Left lung (tissue), 10 donors: ENCODE results near the gene SOX6. TPM values are rescaled to one million over a fixed set of nuclear protein-coding genes. Genes with fewer than 3 reads are reported as not detected.

Source experiments
- ATAC-seq: fragments of 200-7000 bp; cut with Tn5 transposase; one replicate; pipeline ENCODE4 v1.9.1; 2020; ENCODE audit warnings: moderate library complexity
- DNase-seq, 4 donors: peaks; one replicate each; pipeline ENCODE4 v3.0.0-alpha.2; 2013 to 2020
- H3K27ac ChIP-seq, 2 donors: fragments of 200-600 bp; sonication (generic) in 1 of 2; one replicate each; pipeline versions ENCODE4 v1.5.0 to v1.8.0; 2020 to 2021
- H3K27me3 ChIP-seq, 2 donors: fragments of 200-600 bp; sonication (generic) in 1 of 2; one replicate each; pipeline versions ENCODE4 v1.5.0 to v1.8.0; 2020 to 2021
- H3K36me3 ChIP-seq, 2 donors: fragments of 200-600 bp; sonication (generic) in 1 of 2; one replicate each; pipeline versions ENCODE4 v1.5.0 to v1.8.0; 2020 to 2021
- H3K4me1 ChIP-seq, 2 donors: fragments of 200-600 bp; one replicate each; pipeline ENCODE4 v1.8.0; 2021
- H3K4me3 ChIP-seq, 2 donors: fragments of 200-600 bp; sonication (generic) in 1 of 2; one replicate each; pipeline versions ENCODE4 v1.5.0 to v1.8.0; 2020 to 2021; ENCODE audit warnings: mild to moderate bottlenecking in 1 of 2
- H3K9me3 ChIP-seq, 2 donors: fragments of 200-600 bp; sonication (generic) in 1 of 2; one replicate each; pipeline versions ENCODE4 v1.5.0 to v1.8.0; 2020 to 2021
- intact Hi-C, 2 donors: fragments of 100-400 bp; cut with DNase I; formaldehyde crosslinking; loops; one replicate each; pipeline versions ENCODE4 v1.11.2 to v1.14.2; 2022
- polyA plus RNA-seq, 6 donors: library from polyadenylated mRNA; unstranded; fragments of 120-200 nt; gene quantifications; one replicate each; pipeline ENCODE4 v1.2.1, GENCODE V29; 2013; ENCODE audit not compliant: insufficient read length in 6 of 6
- total RNA-seq, 2 donors: library from RNA; stranded (reverse); fragmentation: NEBNext Ultra II Directional; extraction: Animal tissue kit (Norgen Biotek cat#: 25700); gene quantifications; one replicate each; pipeline ENCODE4 v1.2.1, GENCODE V29; 2021
- TF ChIP-seq, protein P1 (sequence below), 2 donors: fragments of 200-600 bp; sonication (generic) in 1 of 2; IDR thresholded peaks; one replicate each; pipeline versions ENCODE4 v1.5.0 to v1.8.0; 2021; ENCODE audit warnings: antibody characterized with exemption in 2 of 2
- donor health status: DM: no; HTN: yes; CAD: no.
- donor health status: DM: no; HTN: no; CAD: no.

SOX6 gene
- total and polyA plus RNA-seq, 8 donors, result 4.7 to 20.5 (median 15.6) TPM

DNA sequence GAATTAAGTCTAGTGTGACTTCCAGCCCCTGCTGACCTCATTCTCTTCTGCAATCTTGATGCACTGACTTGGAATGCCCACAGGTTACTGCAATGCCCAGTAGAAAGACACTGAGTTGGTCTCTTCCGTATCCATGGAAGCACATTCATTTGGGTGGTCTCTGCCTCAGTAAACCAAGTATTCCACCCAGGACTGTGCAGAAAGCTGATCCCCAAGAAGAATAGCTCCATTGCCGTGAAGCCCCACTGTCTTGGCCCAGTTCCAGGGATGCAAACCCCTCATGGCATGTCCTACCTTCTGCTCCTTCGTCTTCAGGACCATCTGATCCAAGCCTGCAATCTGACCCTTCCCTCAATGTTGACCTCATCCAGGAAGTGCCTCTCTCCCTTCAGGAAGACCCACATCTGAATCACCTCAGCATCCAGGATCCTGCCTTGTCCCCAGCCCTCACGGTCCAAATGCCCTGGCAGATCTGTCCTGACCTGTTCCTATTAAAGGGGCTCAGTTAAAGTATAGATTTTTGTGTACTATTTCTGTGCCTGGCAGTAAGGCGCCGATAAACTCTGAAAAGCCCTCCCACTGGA is 425.8 kb downstream of the SOX6 start:
- Histone ChIP-seq H3K4me3 (no peak overlapping the region), H3K9me3 (no peaks in the 10 kb centered on the region), H3K36me3 (no peaks in the 10 kb centered on the region), H3K4me1 (no peaks in the 10 kb centered on the region), H3K27ac (no peak overlapping the region), H3K27me3 (no peaks in the 10 kb centered on the region)
- DNase-seq (no peak), ATAC-seq (no peak)
- intact Hi-C loops, result no loop called here
- TF ChIP-seq, protein P1, sequence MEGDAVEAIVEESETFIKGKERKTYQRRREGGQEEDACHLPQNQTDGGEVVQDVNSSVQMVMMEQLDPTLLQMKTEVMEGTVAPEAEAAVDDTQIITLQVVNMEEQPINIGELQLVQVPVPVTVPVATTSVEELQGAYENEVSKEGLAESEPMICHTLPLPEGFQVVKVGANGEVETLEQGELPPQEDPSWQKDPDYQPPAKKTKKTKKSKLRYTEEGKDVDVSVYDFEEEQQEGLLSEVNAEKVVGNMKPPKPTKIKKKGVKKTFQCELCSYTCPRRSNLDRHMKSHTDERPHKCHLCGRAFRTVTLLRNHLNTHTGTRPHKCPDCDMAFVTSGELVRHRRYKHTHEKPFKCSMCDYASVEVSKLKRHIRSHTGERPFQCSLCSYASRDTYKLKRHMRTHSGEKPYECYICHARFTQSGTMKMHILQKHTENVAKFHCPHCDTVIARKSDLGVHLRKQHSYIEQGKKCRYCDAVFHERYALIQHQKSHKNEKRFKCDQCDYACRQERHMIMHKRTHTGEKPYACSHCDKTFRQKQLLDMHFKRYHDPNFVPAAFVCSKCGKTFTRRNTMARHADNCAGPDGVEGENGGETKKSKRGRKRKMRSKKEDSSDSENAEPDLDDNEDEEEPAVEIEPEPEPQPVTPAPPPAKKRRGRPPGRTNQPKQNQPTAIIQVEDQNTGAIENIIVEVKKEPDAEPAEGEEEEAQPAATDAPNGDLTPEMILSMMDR (IDR thresholded peaks at IDR 0.05), result no peak

DNA sequence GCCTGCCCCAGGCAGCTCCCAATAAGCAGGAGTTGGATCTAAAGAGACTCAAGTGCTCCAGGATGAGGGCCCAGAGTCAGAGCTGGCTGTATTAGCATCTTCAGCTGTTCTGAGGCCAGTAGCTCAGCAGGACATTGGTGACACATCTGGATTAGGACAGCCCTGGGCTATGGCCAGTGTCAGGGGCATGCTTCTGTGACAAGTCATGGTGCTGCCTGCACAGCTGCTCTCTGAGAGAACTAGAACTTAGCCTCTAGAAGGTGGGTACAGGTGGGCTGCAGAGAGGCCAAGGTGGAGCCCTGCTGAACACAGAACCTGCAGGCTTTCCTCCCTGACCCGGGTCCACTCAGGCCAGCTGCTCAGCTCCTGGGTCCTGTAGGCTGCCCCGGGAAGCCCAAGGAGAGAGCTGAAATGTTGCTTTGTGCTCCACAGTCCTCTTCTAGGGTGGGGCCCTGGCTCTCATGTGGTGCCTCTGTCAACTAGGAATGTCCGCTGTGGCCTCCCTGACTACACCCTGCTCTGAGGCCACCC is 426.9 kb downstream of the SOX6 start:
- Histone ChIP-seq H3K9me3 (no peaks in the 10 kb centered on the region), H3K4me3 (no peak overlapping the region), H3K36me3 (no peaks in the 10 kb centered on the region), H3K27me3 (no peaks in the 10 kb centered on the region), H3K27ac (no peak overlapping the region), H3K4me1 (no peaks in the 10 kb centered on the region)
- intact Hi-C loops, result no loop called here
- DNase-seq (no peak), ATAC-seq (no peak)
- TF ChIP-seq, protein P1 (IDR thresholded peaks at IDR 0.05), result no peak

DNA sequence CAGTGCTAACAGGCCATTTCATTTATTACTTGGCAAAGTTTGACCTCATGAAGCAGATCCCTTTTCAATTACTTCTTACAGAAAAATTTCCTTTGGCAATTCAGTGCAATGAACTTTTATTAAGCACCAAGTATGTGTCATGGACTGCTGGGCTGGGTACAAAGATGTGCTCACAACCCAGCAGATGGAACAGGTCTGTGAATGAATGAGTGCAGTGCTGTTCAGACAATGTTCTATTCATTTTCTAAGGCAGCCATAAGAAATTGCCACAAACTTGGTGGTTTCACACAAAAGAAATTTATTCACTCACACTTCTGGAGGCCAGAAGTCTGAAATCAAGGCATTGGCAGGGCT is 428.5 kb downstream of the SOX6 start:
- intact Hi-C loops, result no loop called here
- no peak for DNase-seq

DNA sequence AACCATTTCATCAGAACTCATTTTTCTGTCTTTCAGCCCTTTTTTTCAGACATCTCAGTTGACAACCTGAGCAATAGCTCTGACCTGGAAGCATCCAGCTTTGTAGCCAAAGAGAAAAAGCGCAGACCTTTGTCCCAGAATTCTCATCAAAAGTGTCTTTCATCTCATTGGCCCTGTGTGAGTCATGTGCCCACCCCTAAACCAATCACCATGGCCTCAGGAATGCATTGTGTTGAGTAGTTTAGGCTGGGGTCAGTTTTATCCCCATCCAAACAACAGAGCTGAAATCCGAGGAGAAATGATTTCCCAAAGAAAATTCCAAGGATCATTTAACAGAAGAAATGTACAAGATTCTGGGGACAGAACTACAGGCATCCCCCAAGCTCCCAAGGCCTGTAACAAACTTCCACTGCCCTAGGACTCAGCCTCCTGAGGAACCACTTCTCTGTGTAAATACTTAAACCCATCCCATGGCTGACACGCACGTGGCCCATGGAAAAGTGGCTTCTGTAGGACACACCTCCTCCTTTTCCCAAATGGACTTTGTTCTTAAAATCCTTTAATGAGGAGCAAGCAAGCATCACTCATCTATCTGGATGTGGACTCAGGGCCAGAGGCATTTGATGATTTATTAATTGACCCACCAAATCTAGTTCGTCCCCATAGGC is 429.0 kb downstream of the SOX6 start:
- Histone ChIP-seq H3K36me3 (no peaks in the 10 kb centered on the region), H3K9me3 (no peaks in the 10 kb centered on the region), H3K27me3 (no peaks in the 10 kb centered on the region), H3K27ac (no peak overlapping the region), H3K4me1 (no peaks in the 10 kb centered on the region), H3K4me3 (no peak overlapping the region)
- ATAC-seq (no peak), DNase-seq (no peak)
- intact Hi-C loops, result no loop called here
- TF ChIP-seq, protein P1 (IDR thresholded peaks at IDR 0.05), result no peak

More for the DNA sequence above, 428.5 kb downstream of the SOX6 start:
- ATAC-seq, result no peak
- Histone ChIP-seq H3K27me3 (no peaks in the 10 kb centered on the region), H3K27ac (no peak overlapping the region), H3K36me3 (no peaks in the 10 kb centered on the region), H3K4me1 (no peaks in the 10 kb centered on the region), H3K4me3 (no peak overlapping the region), H3K9me3 (no peaks in the 10 kb centered on the region)
- TF ChIP-seq, protein P1 (IDR thresholded peaks at IDR 0.05), result no peak

DNA sequence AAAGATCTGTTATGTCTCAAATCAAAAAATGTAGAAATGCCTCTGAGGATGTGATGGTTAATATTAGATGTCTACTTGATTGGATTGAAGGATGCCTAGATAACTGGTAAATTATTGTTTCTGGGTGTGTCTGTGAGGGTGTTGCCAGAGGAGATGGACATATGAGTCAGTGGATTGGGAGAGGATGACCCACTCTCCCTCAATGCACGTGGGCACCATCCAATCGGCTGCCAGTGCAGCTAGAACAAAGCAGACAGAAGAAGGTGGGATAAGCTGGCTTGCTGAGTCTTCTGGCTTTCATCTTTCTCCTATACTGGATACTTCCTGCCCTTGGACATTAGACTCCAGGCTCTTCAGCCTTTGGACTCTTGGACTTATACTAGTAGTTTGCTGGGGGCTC is 430.3 kb downstream of the SOX6 start:
- H3K4me3 ChIP-seq, result no peak overlapping the region
- H3K4me1 ChIP-seq, result no peaks in the 10 kb centered on the region
- no peak for ATAC-seq
- no peaks in the 10 kb centered on the region for H3K9me3 ChIP-seq
- no peaks in the 10 kb centered on the region for H3K36me3 ChIP-seq
- H3K27ac ChIP-seq, result no peak overlapping the region
- no peak for DNase-seq
- H3K27me3 ChIP-seq, result no peaks in the 10 kb centered on the region
- TF ChIP-seq, protein P1 (IDR thresholded peaks at IDR 0.05), result no peak
- intact Hi-C loops, result no loop called here
